Stimulated activated naive CD4-positive, alpha-beta T cell (primary cell): Measurements from ENCODE around the gene SUSD2.
"Not testable (repeated sequence)": the region's sequence is repeated elsewhere in the genome, so short reads cannot be mapped to it uniquely, and the experiment has no call there.

Experiments
- DNase-seq, 6 experiments: peaks; one replicate each; lab custom pipeline; 2025; lab: John Stamatoyannopoulos, UW

SUSD2 gene

GRCh38 chr22:24177045-24177444 lies 4.2 kb upstream of the SUSD2 start:
- DNase-seq, result no peak

GRCh38 chr22:24177456-24177855 lies 3.8 kb upstream of the SUSD2 start:
- DNase-seq, result no peak

DNA sequence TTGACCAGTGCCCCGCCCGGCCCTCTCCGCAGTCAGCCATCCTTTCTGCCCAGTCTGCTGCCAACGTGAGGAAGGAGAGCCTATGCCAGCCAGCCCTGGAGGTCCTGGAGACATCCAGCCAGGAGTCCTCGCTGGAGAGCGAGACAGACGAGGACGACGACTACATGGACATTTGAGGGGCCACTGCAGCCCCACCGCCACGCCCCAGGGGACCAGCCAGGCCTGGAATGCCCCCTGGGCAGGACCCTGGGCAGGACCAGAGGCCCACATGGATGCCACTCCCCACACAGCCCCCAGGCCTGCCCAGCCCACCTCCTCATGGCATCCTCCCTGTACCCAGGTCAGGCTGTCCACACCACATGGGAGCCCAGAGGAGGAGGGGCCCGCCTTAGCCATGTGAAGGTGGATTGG lies 3.3 kb upstream of the SUSD2 start:
- no peak for DNase-seq

GRCh38 chr22:24178502-24179440 lies 2.5 kb upstream of the SUSD2 start:
- DNase-seq, result no peak

DNA sequence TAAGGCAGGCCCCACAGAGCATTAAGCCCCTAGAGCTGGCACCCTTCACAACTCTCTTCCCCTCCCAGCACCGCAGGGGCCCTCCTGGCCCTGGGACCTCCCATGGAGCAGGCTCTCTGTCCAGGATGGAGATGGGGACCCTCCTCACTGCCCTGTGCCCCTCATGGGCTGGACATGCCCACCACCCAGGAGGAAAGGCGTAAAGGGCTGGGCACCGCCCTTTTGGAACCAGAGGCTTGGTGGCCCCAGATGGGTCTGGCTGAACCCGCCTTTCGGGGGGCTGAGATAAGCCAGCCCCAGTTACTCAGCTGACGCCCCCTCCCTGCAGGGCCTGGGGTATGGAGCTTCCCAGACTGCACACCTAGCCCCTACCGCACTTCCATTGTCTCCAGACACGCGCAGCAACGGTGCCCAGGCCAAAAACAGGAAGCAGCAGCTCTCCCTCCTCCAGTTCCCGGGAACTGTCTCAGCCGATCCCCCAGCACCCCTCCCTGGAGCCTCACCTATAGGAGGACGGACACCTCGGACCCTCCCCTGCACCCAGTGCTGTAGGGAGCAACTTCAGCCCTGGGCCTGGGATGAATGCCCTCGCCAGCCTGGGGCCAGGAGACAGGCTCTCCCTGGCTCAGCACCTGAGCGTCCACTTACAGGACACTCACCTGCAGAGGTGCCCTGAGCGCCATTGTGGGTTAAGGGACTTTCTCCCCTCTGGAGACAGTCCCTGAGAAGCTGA lies 1.6 kb upstream of the SUSD2 start:
- DNase-seq, result no peak

DNA sequence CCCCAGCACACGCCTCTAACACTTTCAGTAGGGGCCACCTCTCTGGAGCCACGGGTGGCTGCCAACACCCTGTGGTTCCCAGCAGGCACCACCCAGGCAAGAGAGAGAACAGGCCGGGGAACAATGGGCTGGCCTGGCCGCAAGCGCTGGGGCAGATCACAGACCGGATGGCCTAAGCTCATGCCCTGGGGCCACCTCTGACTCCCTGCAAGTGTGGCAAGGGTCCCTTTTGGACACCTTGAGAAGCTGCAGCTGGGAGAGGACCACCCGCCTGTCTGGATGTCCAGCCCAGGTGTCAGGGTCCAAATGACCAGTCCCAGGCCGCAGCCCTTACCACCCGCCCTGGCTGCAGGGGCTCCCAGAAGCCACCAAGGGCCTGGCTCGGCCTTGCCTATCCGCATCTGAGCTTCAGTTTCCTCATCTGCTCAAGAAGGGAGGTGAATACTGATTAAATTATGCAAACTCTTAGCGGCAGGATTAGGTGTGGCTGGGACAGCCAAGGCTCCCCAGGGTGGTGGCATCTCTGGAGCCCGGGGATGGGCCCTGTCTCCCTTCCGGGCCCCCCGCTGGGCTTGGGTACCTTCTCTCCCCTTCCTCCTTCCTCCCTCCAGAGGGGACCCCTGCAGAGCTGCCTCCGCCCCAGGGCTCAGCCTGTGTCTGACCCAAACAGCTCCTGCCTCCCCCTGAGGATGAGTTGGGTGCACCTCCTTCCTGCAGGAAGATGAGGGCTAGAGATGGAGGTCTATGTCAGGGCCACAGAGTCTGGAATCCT lies 785 bp upstream of the SUSD2 start:
- DNase-seq, result no peak

- no peak for DNase-seq
Measured at GRCh38 chr22:24181996-24182899, 961 bp downstream of the SUSD2 start.

- DNase-seq, result not testable (repeated sequence)
Measured at GRCh38 chr22:24182900-24183246, 1.6 kb downstream of the SUSD2 start.

GRCh38 chr22:24183321-24184031 lies 2.2 kb downstream of the SUSD2 start:
- DNase-seq, result no peak

DNA sequence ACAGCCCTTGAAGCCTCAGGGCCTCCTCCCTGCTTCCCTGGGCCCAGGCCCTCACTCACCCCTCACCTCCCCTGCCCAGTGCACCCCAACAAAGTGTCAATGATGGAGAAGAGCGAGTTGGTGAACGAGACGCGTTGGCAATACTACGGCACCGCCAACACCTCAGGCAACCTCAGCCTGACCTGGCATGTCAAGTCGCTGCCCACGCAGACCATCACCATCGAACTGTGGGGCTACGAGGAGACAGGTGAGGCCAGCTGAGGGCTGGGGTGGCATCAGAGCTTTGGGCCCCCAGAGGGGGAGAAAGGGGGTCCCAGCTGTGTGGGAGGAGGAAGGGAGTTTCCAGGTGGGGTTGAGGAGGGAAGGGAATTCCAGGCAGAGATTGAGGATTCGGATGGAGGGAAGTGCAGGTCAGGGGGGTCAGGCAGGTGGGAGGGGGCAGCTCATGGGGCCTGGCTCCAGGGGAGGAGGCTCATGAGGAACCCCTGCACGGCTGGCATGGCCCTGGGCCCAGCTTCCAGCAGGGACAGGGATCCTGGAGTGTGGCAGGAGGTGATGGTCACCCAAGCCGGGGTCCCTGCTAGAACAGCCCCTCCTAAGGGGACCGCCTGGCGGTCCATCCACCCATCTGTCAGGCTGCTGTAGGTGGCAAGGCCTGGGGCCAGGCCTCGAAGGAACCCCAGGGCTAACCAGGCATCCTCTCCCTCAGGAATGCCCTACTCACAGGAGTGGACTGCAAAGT lies 2.9 kb downstream of the SUSD2 start:
- no peak for DNase-seq

DNA sequence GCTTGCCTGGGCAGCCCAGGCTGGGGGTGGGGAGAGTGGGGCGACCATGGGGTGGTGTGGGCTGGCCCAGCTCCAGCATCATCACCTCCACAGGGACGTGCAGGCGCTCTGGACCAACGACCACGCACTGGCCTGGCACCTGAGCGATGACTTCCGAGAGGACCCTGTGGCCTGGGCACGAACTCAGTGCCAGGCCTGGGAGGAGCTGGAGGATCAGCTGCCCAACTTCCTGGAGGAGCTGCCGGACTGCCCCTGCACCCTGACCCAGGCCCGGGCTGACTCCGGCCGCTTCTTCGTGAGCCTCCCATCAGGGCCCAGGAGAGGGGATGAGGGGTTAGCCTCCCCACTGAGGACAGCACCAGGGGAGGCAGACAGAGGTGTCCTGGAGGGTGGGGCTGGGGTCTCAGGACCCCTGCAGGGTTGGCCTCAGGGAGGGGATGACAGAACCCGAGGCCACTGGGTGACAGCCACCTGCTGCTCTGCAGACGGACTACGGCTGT lies 3.8 kb downstream of the SUSD2 start:
- no peak for DNase-seq

- DNase-seq, result no peak
Measured at GRCh38 chr22:24185501-24186351, 4.4 kb downstream of the SUSD2 start.

DNA sequence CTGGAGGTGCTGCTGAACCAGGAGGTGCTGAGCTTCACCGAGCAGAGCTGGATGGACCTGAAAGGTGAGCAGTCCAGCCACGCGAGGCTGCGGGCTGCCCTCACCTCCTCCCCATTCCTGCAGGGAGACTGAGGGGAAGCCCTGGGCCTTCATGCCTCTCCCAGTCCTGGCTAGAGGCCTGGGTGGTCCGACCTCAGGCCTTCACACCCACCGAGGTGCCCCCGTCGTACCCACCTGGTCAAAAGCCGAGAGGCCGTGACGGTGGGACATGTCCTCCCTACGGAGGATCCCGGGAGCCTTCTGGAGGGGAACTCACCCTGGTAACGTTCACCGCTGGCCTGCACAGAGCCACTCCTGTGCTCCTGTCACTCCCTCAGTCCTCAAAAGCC lies 5.1 kb downstream of the SUSD2 start:
- no peak for DNase-seq

DNA sequence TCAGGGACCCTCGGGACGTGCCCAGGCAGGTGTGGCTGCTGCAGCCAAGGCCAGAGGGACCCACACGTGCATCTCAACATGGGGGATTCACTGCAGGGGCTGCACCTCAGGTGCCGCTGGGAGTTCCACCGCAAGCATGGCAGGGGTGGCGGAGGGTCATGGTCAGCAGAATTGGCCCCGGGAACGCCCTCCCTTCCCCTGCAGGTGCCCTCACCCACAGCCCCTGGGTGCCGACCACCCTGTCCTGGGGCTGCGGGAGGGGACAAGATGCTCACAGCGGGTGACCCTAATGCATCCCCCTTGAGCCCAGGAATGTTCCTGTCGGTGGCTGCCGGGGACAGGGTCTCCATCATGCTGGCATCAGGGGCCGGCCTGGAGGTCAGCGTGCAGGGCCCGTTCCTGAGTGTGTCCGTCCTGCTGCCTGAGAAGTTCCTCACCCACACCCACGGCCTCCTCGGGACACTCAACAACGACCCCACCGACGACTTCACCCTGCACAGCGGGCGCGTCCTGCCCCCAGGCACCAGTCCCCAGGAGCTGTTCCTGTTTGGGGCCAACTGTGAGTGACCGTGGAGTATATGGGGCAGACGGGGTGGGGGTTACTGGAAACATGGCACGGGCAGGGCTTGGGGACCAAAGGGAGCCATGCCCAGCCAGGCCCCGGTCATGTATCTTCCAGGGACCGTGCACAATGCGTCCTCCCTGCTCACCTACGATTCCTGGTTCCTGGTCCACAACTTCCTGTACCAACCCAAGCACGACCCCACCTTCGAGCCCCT lies 5.8 kb downstream of the SUSD2 start:
- no peak for DNase-seq

DNA sequence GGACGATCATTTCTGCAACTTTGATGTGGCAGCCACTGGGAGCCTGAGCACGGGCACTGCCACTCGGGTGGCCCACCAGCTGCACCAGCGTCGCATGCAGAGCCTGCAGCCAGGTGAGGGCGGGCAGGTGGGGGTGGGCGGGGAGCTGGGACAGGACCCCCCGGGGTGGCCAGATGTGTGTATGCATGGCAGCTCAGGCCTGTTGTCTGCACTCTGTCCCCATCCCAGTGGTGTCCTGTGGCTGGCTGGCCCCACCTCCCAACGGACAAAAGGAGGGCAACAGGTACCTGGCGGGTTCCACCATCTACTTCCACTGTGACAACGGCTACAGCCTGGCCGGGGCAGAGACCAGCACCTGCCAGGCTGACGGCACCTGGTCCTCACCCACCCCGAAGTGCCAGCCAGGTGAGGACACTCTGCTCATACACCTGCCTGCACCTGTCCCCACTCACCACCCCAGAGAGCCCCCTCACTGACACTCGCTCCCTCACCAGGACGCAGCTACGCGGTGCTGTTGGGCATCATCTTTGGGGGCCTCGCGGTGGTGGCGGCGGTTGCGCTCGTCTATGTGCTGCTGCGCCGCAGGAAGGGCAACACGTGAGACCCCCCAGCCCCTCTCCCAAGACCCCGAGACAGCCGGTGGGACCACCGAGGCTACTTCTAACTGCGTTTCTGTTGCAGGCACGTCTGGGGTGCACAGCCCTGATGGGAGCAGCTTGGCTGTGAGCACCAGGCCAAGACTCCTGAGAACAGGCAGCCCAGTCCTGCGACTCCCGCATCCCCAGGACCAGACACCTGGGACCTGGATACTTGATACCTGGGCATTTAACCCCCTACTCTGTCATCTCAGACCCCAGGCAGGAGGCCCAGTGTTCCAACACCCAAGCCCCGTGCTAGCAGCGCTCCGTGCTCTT lies 6.7 kb downstream of the SUSD2 start:
- DNase-seq, result no peak

DNA sequence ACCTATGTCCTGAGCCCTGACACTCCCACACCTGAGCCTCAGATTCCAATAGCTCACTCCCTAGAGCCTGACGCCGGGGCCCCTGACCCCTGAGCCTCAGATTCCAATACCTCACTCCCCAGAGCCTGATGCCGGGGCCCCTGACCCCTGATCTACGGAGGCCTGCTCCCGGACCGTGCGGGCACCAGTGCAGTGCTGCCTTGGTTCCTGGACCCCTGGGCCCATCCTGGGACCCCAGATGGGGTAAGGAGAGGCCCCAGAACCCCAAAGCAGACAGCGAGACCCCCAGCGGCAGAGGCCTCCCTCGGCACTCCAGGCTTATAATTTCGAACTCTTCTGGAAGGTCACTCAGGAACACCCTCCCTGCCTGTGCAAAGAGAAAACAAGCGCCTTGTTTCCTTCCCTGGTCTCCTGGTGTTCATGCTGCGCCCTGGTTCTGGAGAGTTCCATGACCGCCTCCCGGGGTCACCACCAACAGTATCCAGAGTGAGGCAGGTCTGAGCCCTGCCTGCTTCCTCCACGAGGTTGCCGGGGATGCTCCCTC lies 7.5 kb downstream of the SUSD2 start:
- DNase-seq, result no peak
